ENCODE results near the gene VPS13A. TPM values are rescaled to one million over a fixed set of nuclear protein-coding genes. Genes with fewer than 3 reads are reported as not detected.

Gene VPS13A
- total RNA-seq, 2 experiments from 2014 or later: 26.8 to 26.9 TPM

GRCh38 chr9:77469515-77470231, 292.3 kb downstream of the VPS13A start:
- Mint-ChIP-seq H3K4me3 (no peak overlapping the region), H3K27ac (no peak overlapping the region), H3K27me3 (ENCODE audit: low read depth) (no peaks in the 10 kb centered on the region), H3K9me3 (peaks cover 7% of the 10 kb centered on the region), H3K36me3 (ENCODE audit: low read depth) (no peaks in the 10 kb centered on the region), H3K4me1 (ENCODE audit: low read depth) (no peaks in the 10 kb centered on the region)
- CTCF ChIA-PET: interaction anchor here (3.8 to 4.8 kb wide), 2 partner anchors 12 to 13 kb away, joined by 26 to 30 read pairs; no protein-coding TSS in a partner anchor
- no peak for DNase-seq
- intact Hi-C loops (cut with micrococcal nuclease): loop anchor here (10.0 kb wide), 1 partner anchor 825 kb away; the partner anchor contains the start of gene PSAT1

Other genes with a start within 250 kb of the VPS13A start
- gene FOXB2, start 157.9 kb upstream of the VPS13A start, total RNA-seq: not detected

Data from activated naive CD4-positive, alpha-beta T cell treated with anti-CD3 and anti-CD28 coated beads for 36 hours (primary cell).